ENCODE measurements around the gene MACROD2. TPM values are rescaled to one million over a fixed set of nuclear protein-coding genes. Genes with fewer than 3 reads are reported as not detected.

MACROD2 gene
- total and polyA plus RNA-seq, 2 of the 4 experiments (the other 2 are of a cell fraction): not detected

DNA sequence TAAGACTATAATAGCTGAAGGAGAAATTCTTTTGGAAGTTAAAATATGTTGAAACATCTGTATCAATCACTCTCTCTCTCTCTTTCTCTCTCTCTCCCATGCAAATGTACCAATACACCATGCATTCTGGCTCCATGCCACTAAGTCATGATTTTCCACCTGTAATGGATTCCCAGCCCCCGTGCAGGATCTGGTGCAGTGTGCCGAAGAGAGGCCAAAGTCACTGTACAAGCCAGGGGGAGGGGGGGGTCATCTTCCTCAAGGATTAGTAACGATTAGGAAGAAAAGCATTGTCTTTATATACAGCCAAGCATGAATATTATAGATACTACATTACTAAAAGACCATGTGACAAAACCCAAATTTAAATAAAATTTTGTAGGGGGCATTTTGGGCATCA is 1852.8 kb downstream of the MACROD2 start:
- ChIA-PET CTCF (no interaction called here), POLR2A (ENCODE audit: unreplicated experiment) (no interaction called here)
- Histone ChIP-seq H3K18ac (ENCODE audit: low read depth, low read length) (no peak overlapping the region), H4K91ac (ENCODE audit: insufficient read depth, low read depth, low read length) (no peak overlapping the region), H3K79me1 (ENCODE audit: low read depth in 1 of 2, low read length in 2 of 2) (no peaks in the 10 kb centered on the region), H3K27ac (ENCODE audit: insufficient read depth, low read length) (no peak overlapping the region), H3K4me2 (ENCODE audit: low read depth, low read length) (no peak overlapping the region), H3K14ac (replicated peaks; ENCODE audit: low read depth, low read length) (no peak overlapping the region), H2BK15ac (ENCODE audit: low read depth, low read length) (no peak overlapping the region), H3K4me3 (ENCODE audit: insufficient read depth, low read depth, low read length) (no peak overlapping the region), H4K20me1 (ENCODE audit: insufficient read depth, low read length) (no peaks in the 10 kb centered on the region), H2AFZ (replicated peaks; ENCODE audit: low read length, poor library complexity) (no peak overlapping the region), H2BK5ac (ENCODE audit: low read depth, low read length, poor library complexity, severe bottlenecking) (no peak overlapping the region), H3K9ac (ENCODE audit: low read depth, low read length) (no peak overlapping the region), H3K9me1 (ENCODE audit: insufficient read depth, low read length) (no peaks in the 10 kb centered on the region), H2BK20ac (ENCODE audit: low read depth, low read length) (no peak overlapping the region), H3K27me3 (ENCODE audit: control insufficient read depth, insufficient read depth, low read length) (no peaks in the 10 kb centered on the region), H3K4me1 (ENCODE audit: control insufficient read depth, insufficient read depth, low read length) (no peaks in the 10 kb centered on the region), H2AK5ac (ENCODE audit: low read depth, low read length) (no peak overlapping the region), H3K23ac (ENCODE audit: low read depth, low read length) (no peak overlapping the region), H2AK9ac (replicated peaks; ENCODE audit: low read depth, low read length, poor library complexity) (no peak overlapping the region), H4K8ac (ENCODE audit: low read depth in 2 of 2, low read length in 2 of 2) (no peak overlapping the region), H4K5ac (ENCODE audit: low read depth, low read length) (no peak overlapping the region), H2BK120ac (ENCODE audit: low read depth, low read length) (no peak overlapping the region), H3K56ac (ENCODE audit: extremely low read depth, insufficient read depth, low read length) (no peak overlapping the region), H3K9me3 (ENCODE audit: control insufficient read depth, insufficient read depth, low read length) (peaks cover 19% of the 10 kb centered on the region), H3K36me3 (ENCODE audit: control insufficient read depth, insufficient read depth, low read length) (no peaks in the 10 kb centered on the region), H3K4ac (ENCODE audit: low read depth, low read length) (no peak overlapping the region)
- DNase-seq (no peak), ATAC-seq (ENCODE audit: low read depth) (no peak)
- in situ Hi-C loops (cut with MboI; ENCODE audit: low sequenced_read_pairs) (no loop called here), intact Hi-C loops (cut with micrococcal nuclease) (no loop called here), dilution Hi-C loops (cut with HindIII; ENCODE audit: low sequenced_read_pairs, unreplicated experiment) (no loop called here)
- TF ChIP-seq RAD21 (IDR thresholded peaks at IDR 0.05; ENCODE audit: low read length) (no peak), BHLHE40 (IDR thresholded peaks at IDR 0.05; ENCODE audit: low read depth, low read length) (no peak), RCOR1 (IDR thresholded peaks at IDR 0.05; ENCODE audit: insufficient replicate concordance, low read length) (no peak), RFX5 (IDR thresholded peaks at IDR 0.05; ENCODE audit: low read depth, low read length) (no peak), MAFK (IDR thresholded peaks at IDR 0.05; ENCODE audit: low read depth, low read length) (no peak), POLR2A (IDR thresholded peaks at IDR 0.05; ENCODE audit: low read depth, low read length) (no peak), FOS (IDR thresholded peaks at IDR 0.05; ENCODE audit: low read depth, low read length) (no peak), MXI1 (IDR thresholded peaks at IDR 0.05; ENCODE audit: borderline replicate concordance, low read depth, low read length) (no peak)
- TF ChIP-seq, protein P1, sequence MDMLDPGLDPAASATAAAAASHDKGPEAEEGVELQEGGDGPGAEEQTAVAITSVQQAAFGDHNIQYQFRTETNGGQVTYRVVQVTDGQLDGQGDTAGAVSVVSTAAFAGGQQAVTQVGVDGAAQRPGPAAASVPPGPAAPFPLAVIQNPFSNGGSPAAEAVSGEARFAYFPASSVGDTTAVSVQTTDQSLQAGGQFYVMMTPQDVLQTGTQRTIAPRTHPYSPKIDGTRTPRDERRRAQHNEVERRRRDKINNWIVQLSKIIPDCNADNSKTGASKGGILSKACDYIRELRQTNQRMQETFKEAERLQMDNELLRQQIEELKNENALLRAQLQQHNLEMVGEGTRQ (IDR thresholded peaks at IDR 0.05; ENCODE audit: low read depth, low read length): no peak
- no TSS peak for BruUV-seq (replicated peaks)
- no CpG with 5 or more reads among the region's 3 CpGs for WGBS, 2 experiments (ENCODE audit: extremely low coverage in 2 of 2, insufficient read length in 1 of 2)

All from IMR-90 (cell line).